GM12878 (cell line): Measurements from ENCODE around the gene PARP6. TPM values are rescaled to one million over a fixed set of nuclear protein-coding genes. Genes with fewer than 3 reads are reported as not detected.
A peak's percentile ranks its signal among the peaks of the same experiment; 100 is the strongest.

Experiments
- ATAC-seq: fragments of 200-7000 bp; cut with Tn5 transposase; 3 replicates; pipeline ENCODE4 v1.9.1; 2020; ENCODE audit warnings: mild to moderate bottlenecking, moderate library complexity
- Bru-seq: library from RNA; stranded (reverse); fragments of 400-500 nt; gene quantifications from one replicate; lab custom pipeline; 2021; lab: Mats Ljungman, UMichigan
- BruChase-seq, 2 experiments: library from RNA; stranded (reverse); fragments of 400-500 nt; gene quantifications; one replicate each; lab custom pipeline; 2021; lab: Mats Ljungman, UMichigan
- BruUV-seq: library from RNA; stranded (reverse); fragments of 400-500 nt; replicated peaks from 2 replicates; lab custom pipeline; 2021; lab: Mats Ljungman, UMichigan
- CTCF ChIA-PET: fragments of 300-600 bp; sonication (Branson Sonifier 250); formaldehyde crosslinking; extraction: SDS; loops from one replicate; lab custom pipeline; 2021; ENCODE audit warnings: inconsistent platforms; lab: Yijun Ruan, JAX
- POLR2A ChIA-PET: fragments of 350-600 bp; formaldehyde crosslinking; extraction: SDS; loops from one replicate; lab custom pipeline; 2021; ENCODE audit warnings: inconsistent platforms; lab: Charles Lee
- RAD21 ChIA-PET: fragments of 300-600 bp; sonication (Branson Sonifier 250); formaldehyde crosslinking; loops from one replicate; lab custom pipeline; 2023; ENCODE audit warnings: antibody characterized with exemption; ENCODE audit not compliant: unreplicated experiment; lab: Charles Lee
- SMC1A ChIA-PET: fragments of 300-600 bp; sonication (Branson Sonifier 250); formaldehyde crosslinking; loops from one replicate; lab custom pipeline; 2023; ENCODE audit not compliant: unreplicated experiment, uncharacterized antibody; lab: Charles Lee
- DNase-seq: peaks from one replicate; pipeline ENCODE4 v3.0.0-alpha.2; 2011; ENCODE audit warnings: low read depth, low spot score
- FAIRE-seq: peaks from 3 replicates; lab custom pipeline; 2011; peaks lifted over from hg19 to GRCh38; lab: Jason Lieb, UNC
- H2AFZ ChIP-seq: 2 replicates; pipeline ENCODE4 v1.6.0; 2011; ENCODE audit warnings: low read depth, low read length, control low read depth; ENCODE audit not compliant: control insufficient read depth
- H3K27ac ChIP-seq: 2 replicates; pipeline ENCODE4 v1.5.1; 2011; ENCODE audit warnings: control low read depth; ENCODE audit not compliant: control insufficient read depth, insufficient read depth
- H3K27me3 ChIP-seq, 2 experiments: replicated peaks in 1 of 2; 2 replicates each; pipeline versions ENCODE4 v1.6.0 to v1.6.1; 2011; ENCODE audit warnings: low read length in 1 of 2; ENCODE audit not compliant: control insufficient read depth in 2 of 2, insufficient read depth in 2 of 2
- H3K36me3 ChIP-seq, 2 experiments: 2 replicates each; pipeline ENCODE4 v1.5.1; 2011; ENCODE audit warnings: low read length in 1 of 2; ENCODE audit not compliant: control insufficient read depth in 2 of 2, insufficient read depth in 2 of 2
- H3K4me1 ChIP-seq: 2 replicates; pipeline ENCODE4 v1.6.1; 2011; ENCODE audit warnings: mild to moderate bottlenecking, low read length, moderate library complexity, mixed read lengths; ENCODE audit not compliant: control insufficient read depth, insufficient read depth
- H3K4me2 ChIP-seq: 2 replicates; pipeline ENCODE4 v1.6.0; 2011; ENCODE audit warnings: control low read depth; ENCODE audit not compliant: control insufficient read depth, insufficient read depth
- H3K4me3 ChIP-seq: fragments of 200-600 bp; sonication (generic); 2 replicates; pipeline ENCODE4 v1.5.1; 2016
- H3K79me2 ChIP-seq: 2 replicates; pipeline ENCODE4 v1.6.0; 2011; ENCODE audit warnings: low read length; ENCODE audit not compliant: control insufficient read depth, insufficient read depth
- H3K9ac ChIP-seq: 2 replicates; pipeline ENCODE4 v1.8.0; 2011; ENCODE audit warnings: low read length, control low read depth, mixed read lengths; ENCODE audit not compliant: control insufficient read depth, insufficient read depth
- H3K9me3 ChIP-seq: replicated peaks from 3 replicates; pipeline ENCODE4 v1.5.1; 2011; ENCODE audit warnings: mild to moderate bottlenecking, low read length; ENCODE audit not compliant: control insufficient read depth, insufficient read depth
- H4K20me1 ChIP-seq: 2 replicates; pipeline ENCODE4 v1.6.0; 2011; ENCODE audit not compliant: control insufficient read depth, insufficient read depth
- DPF2 ChIP-seq: fragments of 450-650 bp; IDR thresholded peaks from 2 replicates; pipeline ENCODE4 v1.6.1; 2017; ENCODE audit warnings: mild to moderate bottlenecking
- EED ChIP-seq: sonication (generic); IDR thresholded peaks from 2 replicates; pipeline ENCODE4 v1.6.1; 2016; ENCODE audit warnings: antibody characterized with exemption, low read depth
- EZH2 ChIP-seq: IDR thresholded peaks from 2 replicates; pipeline ENCODE4 v1.6.1; 2012; ENCODE audit warnings: low read depth, mild to moderate bottlenecking, control low read depth, inconsistent platforms, low read length, borderline replicate concordance; ENCODE audit not compliant: control insufficient read depth
- FOXM1 ChIP-seq: IDR thresholded peaks from 2 replicates; pipeline ENCODE4 v1.6.1; 2012; ENCODE audit warnings: low read depth, mild to moderate bottlenecking, inconsistent platforms, low read length, moderate library complexity
- GATAD2B ChIP-seq: fragments of 450-650 bp; conservative IDR thresholded peaks from 2 replicates; pipeline ENCODE4 v1.6.1; 2017; ENCODE audit warnings: low read depth, mild to moderate bottlenecking, moderate library complexity
- IKZF1 ChIP-seq: fragments of 450-650 bp; conservative IDR thresholded peaks from 2 replicates; pipeline ENCODE4 v1.6.1; 2017; ENCODE audit warnings: antibody characterized with exemption, mild to moderate bottlenecking
- KAT2A ChIP-seq: conservative IDR thresholded peaks from 2 replicates; pipeline ENCODE4 v1.6.1; 2011; ENCODE audit warnings: low read depth, low read length; ENCODE audit not compliant: control insufficient read depth
- KDM1A ChIP-seq: fragments of 200-600 bp; sonication (generic); IDR thresholded peaks from 2 replicates; pipeline ENCODE4 v1.6.1; 2016; ENCODE audit warnings: borderline replicate concordance
- LARP7 ChIP-seq: fragments of 450-650 bp; IDR thresholded peaks from 2 replicates; pipeline ENCODE4 v1.6.1; 2017; ENCODE audit warnings: mild to moderate bottlenecking
- MTA2 ChIP-seq: fragments of 450-650 bp; IDR thresholded peaks from 2 replicates; pipeline ENCODE4 v1.6.1; 2016; ENCODE audit warnings: low read depth, mild to moderate bottlenecking, moderate library complexity
- PAX5 ChIP-seq: IDR thresholded peaks from 2 replicates; pipeline ENCODE4 v1.6.1; 2011; ENCODE audit warnings: low read depth, low read length, borderline replicate concordance
- PAX8 ChIP-seq: fragments of 450-650 bp; IDR thresholded peaks from 2 replicates; pipeline ENCODE4 v1.6.1; 2017; ENCODE audit warnings: mild to moderate bottlenecking, moderate library complexity
- POLR2A ChIP-seq: IDR thresholded peaks from 2 replicates; pipeline ENCODE4 v1.6.1; 2011; ENCODE audit warnings: low read depth, mild to moderate bottlenecking, low read length
- SMC3 ChIP-seq: IDR thresholded peaks from 2 replicates; pipeline ENCODE4 v1.6.1; 2011; ENCODE audit warnings: low read length, improper control_type of control experiment, borderline replicate concordance
- SP1 ChIP-seq: IDR thresholded peaks from one replicate; pipeline ENCODE4 v1.6.1; 2011; ENCODE audit warnings: low read depth, low read length
- STAT1 ChIP-seq: fragments of 450-650 bp; conservative IDR thresholded peaks from 2 replicates; pipeline ENCODE4 v1.6.1; 2014; ENCODE audit warnings: antibody characterized with exemption, mild to moderate bottlenecking
- TBL1XR1 ChIP-seq: IDR thresholded peaks from 2 replicates; pipeline ENCODE4 v1.6.1; 2012; ENCODE audit warnings: low read depth, low read length, improper control_type of control experiment
- TCF7 ChIP-seq: IDR thresholded peaks from 2 replicates; pipeline ENCODE4 v1.6.1; 2014; ENCODE audit warnings: antibody characterized with exemption, borderline replicate concordance
- ZBED1 ChIP-seq: IDR thresholded peaks from 2 replicates; pipeline ENCODE4 v1.6.1; 2016; ENCODE audit warnings: borderline replicate concordance
- ZNF622 ChIP-seq: fragments of 450-650 bp; IDR thresholded peaks from 2 replicates; pipeline ENCODE4 v1.6.1; 2017; ENCODE audit warnings: mild to moderate bottlenecking, inconsistent platforms
- WGBS: methylation state at CpG from one replicate; pipeline ENCODE4 v1.1.6; 2016; ENCODE audit warnings: low lambda C conversion rate; ENCODE audit not compliant: insufficient replicate concordance, insufficient coverage; ENCODE audit errors: missing lambda C conversion rate; 5-methylcytosine and 5-hydroxymethylcytosine counted together
- in situ Hi-C: fragments of 300-500 bp; cut with MboI; formaldehyde crosslinking; loops from 9 replicates; pipeline ENCODE4 v1.14.3; 2018; ENCODE audit warnings: mixed read lengths
- intact Hi-C: fragments of 100-400 bp; cut with micrococcal nuclease; formaldehyde crosslinking; loops from one replicate; pipeline ENCODE4 v1.14.2; 2022; ENCODE audit not compliant: unreplicated experiment
- long read RNA-seq, 2 experiments: library from polyadenylated mRNA; unstranded; transcript quantifications; one replicate each; pipeline ENCODE4 v2.0.0, GENCODE V29; 2019 to 2020
- polyA minus RNA-seq, 3 experiments: library from RNA; depleted of rRNA, polyadenylated mRNA; stranded (reverse); fragments of >200 nt; gene quantifications; 2 replicates each; pipeline ENCODE4 v1.2.3, GENCODE V29; 2011
- polyA plus RNA-seq, 11 experiments: library from polyadenylated mRNA; depleted of rRNA in 4 of 11; unstranded in 6 of 11; stranded (reverse) in 5 of 11; fragments of >200 nt; fragmentation: Nextera tagmentation in 4 of 11; fragmentation: Illumina TruSeq in 1 of 11; extraction: Ambion mirVana in 4 of 11; extraction: Trizol in 1 of 11; gene quantifications; 1 replicate in 1 of 11; 2 replicates in 10 of 11; pipeline versions ENCODE4 v1.2.1 to v1.2.3, GENCODE V29; 2011 to 2016; ENCODE audit warnings: inconsistent platforms in 2 of 11, missing spikeins in 2 of 11, low read depth in 1 of 11
- total RNA-seq, 4 experiments: library from RNA; depleted of rRNA in 3 of 4; stranded (reverse); fragments of >200 nt in 3 of 4; fragmentation: Illumina TruSeq in 1 of 4; extraction: Trizol in 1 of 4; gene quantifications; 2 replicates each; pipeline versions ENCODE4 v1.2.1 to v1.2.3, GENCODE V29; 2013 to 2021
- TF ChIP-seq, protein P1 (sequence below): fragments of 450-650 bp; IDR thresholded peaks from 2 replicates; pipeline ENCODE4 v1.6.1; 2016; ENCODE audit warnings: mild to moderate bottlenecking

PARP6 gene
- 104 and 119 TPM in 2 replicates for total RNA-seq (2013; cell fraction: nucleolus; rRNA removed)
- total RNA-seq (2014; rRNA removed) = 26.3 and 31.2 TPM in 2 replicates
- total RNA-seq (2014; rRNA removed; fragmentation: Illumina TruSeq; extraction: Trizol) = 21.5 and 25.0 TPM in 2 replicates
- total RNA-seq (2021) = 38.3 and 40.0 TPM in 2 replicates
- 37.6 TPM for polyA plus RNA-seq (2011; ENCODE audit: low read depth)
- 60.7 and 73.5 TPM in 2 replicates for polyA plus RNA-seq (2011; rRNA removed)
- polyA plus RNA-seq (2011; cell fraction: cytosol; rRNA removed) = 49.1 and 49.8 TPM in 2 replicates
- polyA plus RNA-seq (2011; cell fraction: nucleus; rRNA removed) = 245 and 317 TPM in 2 replicates
- 44.8 and 49.9 TPM in 2 replicates for polyA plus RNA-seq (2012)
- polyA plus RNA-seq (2014; fragmentation: Illumina TruSeq; extraction: Trizol) = 41.4 and 47.2 TPM in 2 replicates
- 10 to 100 TPM; 14.3 to 23.7 TPM for polyA plus RNA-seq (2014; fragmentation: Nextera tagmentation; extraction: Ambion mirVana)
- 43.9 and 51.8 TPM in 2 replicates for polyA plus RNA-seq (2014; rRNA removed)
- 10 to 100 TPM; 15.5 to 27.6 TPM for polyA plus RNA-seq (2016; fragmentation: Nextera tagmentation; extraction: Ambion mirVana)
- 39.3 and 65.1 TPM in 2 replicates for polyA minus RNA-seq (2011; rRNA and poly(A)+ RNA removed)
- 9.0 and 13.4 TPM in 2 replicates for polyA minus RNA-seq (2011; cell fraction: cytosol; rRNA and poly(A)+ RNA removed)
- 45.9 and 59.0 TPM in 2 replicates for polyA minus RNA-seq (2011; cell fraction: nucleus; rRNA and poly(A)+ RNA removed)
- percentile 77 among the genes with signal in this experiment for Bru-seq, nascent RNA
- BruChase-seq, experiment 1, labeled RNA remaining after a 6-hour chase = percentile 81 among the genes with signal in this experiment
- BruChase-seq, experiment 2, labeled RNA remaining after a 2-hour chase = percentile 79 among the genes with signal in this experiment
- long read RNA-seq, experiment 1, partial matches to known transcripts = 0 of 7 reads
- long read RNA-seq, experiment 1, other reads (novel, unspliced or antisense) = 7 of 7 reads
- long read RNA-seq, experiment 2, partial matches to known transcripts = 10 of 23 reads
- long read RNA-seq, experiment 2, other reads (novel, unspliced or antisense) = 13 of 23 reads

DNA sequence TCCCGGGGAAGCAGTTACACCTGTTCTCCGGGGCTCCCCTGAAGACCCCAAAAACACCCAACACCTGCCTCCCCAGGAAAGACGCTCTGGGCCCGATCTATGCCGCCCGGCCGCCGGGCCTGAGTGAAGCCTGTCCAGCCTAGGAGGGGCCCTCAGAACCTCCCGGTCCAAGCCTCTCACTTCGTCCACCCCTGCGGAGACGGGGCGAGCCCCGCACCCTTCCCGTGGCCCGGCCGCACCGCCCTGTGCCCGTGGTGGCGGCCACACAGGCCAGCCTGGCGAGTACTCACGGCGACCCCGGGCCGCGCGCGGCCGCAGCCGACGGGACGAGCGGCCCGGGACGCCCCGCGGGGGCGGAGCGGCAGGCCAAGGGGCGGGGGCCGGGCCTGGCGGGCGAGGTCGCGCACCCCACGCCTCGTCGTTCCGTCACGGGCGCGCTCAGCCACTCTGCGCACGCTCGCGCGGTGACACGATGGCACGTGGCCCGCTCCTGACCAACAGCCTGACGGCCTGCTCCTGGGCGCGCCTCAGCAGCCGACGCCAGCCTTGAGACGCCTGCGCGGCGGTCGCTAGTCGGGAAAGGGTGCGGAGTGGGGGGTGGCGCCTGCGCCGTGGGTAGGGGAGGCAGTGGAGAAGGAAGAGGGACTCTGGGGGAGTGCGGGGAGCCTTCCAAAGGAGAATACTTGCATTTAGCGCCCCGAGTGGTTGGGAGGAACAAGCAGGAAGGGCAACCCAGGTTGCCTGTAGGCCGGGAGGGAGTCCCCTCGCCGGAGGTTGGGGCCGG is at the start of gene PARP6:
Gene PARP6, minus strand, starts transcription at position 342 of the 784 bp plus-strand sequence. CDS start 5,077 bp downstream, outside the sequence.
- H3K36me3 ChIP-seq = peaks cover 0 to 10% of the 10 kb centered on the region in 2 experiments; a peak in 1 of 4 replicates
- in situ Hi-C loops = no loop called here
- H3K4me2 ChIP-seq = peak within 1 kb of the TSS; percentile 64
- POLR2A ChIA-PET = interaction anchor here (1.0 to 1.5 kb wide), 3 partner anchors 42 to 46 kb away, joined by 3 to 4 read pairs (median 3); no protein-coding TSS in a partner anchor
- FAIRE-seq (peak; percentile 99), ATAC-seq (peak; percentile 98), DNase-seq (peak; percentile 95)
- BruUV-seq = no TSS peak
- CTCF ChIA-PET = interaction anchor here (0.7 to 3.3 kb wide), 6 partner anchors 10 to 262 kb away, joined by 3 to 15 read pairs (median 8); partner anchors contain the start of gene ARIH1
- peaks cover 22% of the 10 kb centered on the region for H3K79me2 ChIP-seq
- RAD21 ChIA-PET = interaction anchor here (0.8 to 1.7 kb wide), 2 partner anchors 42 to 46 kb away, joined by 3 to 4 read pairs; partner anchors contain the start of gene PKM
- intact Hi-C loops = loop anchor here (1.0 kb wide), 1 partner anchor 41 kb away; the partner anchor contains the start of gene PKM
- H3K27me3 ChIP-seq = no peaks in the 10 kb centered on the region
- peaks cover 6% of the 10 kb centered on the region; the same call in 1 of the 2 replicates for H3K4me1 ChIP-seq
- WGBS = 1% methylated on average over 41 of the region's 82 CpGs
- peak within 1 kb of the TSS; percentile 70 for H3K27ac ChIP-seq
- no peaks in the 10 kb centered on the region for H3K9me3 ChIP-seq
- H2AFZ ChIP-seq = peak within 1 kb of the TSS; percentile 87
- H3K4me3 ChIP-seq = peak within 1 kb of the TSS; percentile 70
- no peaks in the 10 kb centered on the region for H4K20me1 ChIP-seq
- peak within 1 kb of the TSS; percentile 75 for H3K9ac ChIP-seq
- SMC1A ChIA-PET = interaction anchor here (1.0 to 2.2 kb wide), 5 partner anchors 29 to 73 kb away, joined by 3 to 15 read pairs (median 4); no protein-coding TSS in a partner anchor
- TF ChIP-seq EED = no peak; the same call in 1 of the 2 replicates
- no peak for TF ChIP-seq TCF7
- TF ChIP-seq FOXM1 = no peak
- peak; percentile 49; the same call in 1 of the 2 replicates for TF ChIP-seq DPF2
- TF ChIP-seq EZH2 = no peak
- TF ChIP-seq MTA2 = no peak
- no peak for TF ChIP-seq ZNF622
- no peak for TF ChIP-seq SP1
- no peak for TF ChIP-seq PAX8
- TF ChIP-seq, protein P1, sequence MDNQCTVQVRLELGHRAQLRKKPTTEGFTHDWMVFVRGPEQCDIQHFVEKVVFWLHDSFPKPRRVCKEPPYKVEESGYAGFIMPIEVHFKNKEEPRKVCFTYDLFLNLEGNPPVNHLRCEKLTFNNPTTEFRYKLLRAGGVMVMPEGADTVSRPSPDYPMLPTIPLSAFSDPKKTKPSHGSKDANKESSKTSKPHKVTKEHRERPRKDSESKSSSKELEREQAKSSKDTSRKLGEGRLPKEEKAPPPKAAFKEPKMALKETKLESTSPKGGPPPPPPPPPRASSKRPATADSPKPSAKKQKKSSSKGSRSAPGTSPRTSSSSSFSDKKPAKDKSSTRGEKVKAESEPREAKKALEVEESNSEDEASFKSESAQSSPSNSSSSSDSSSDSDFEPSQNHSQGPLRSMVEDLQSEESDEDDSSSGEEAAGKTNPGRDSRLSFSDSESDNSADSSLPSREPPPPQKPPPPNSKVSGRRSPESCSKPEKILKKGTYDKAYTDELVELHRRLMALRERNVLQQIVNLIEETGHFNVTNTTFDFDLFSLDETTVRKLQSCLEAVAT = no peak
- peak; percentile 86 for TF ChIP-seq GATAD2B
- peak; percentile 83 for TF ChIP-seq POLR2A
- TF ChIP-seq ZBED1 = no peak
- TF ChIP-seq KDM1A = no peak
- TF ChIP-seq TBL1XR1 = no peak
- no peak for TF ChIP-seq KAT2A
- TF ChIP-seq IKZF1 = peak; percentile 97
- TF ChIP-seq STAT1 = no peak
- peak; percentile 47; the same call in 1 of the 2 replicates for TF ChIP-seq PAX5
- TF ChIP-seq LARP7 = peak; percentile 87; the same call in 1 of the 2 replicates
- no peak for TF ChIP-seq SMC3
